ENCODE measurements around the gene OCIAD1. TPM values are rescaled to one million over a fixed set of nuclear protein-coding genes. Genes with fewer than 3 reads are reported as not detected.
"Not testable (repeated sequence)": the region's sequence is repeated elsewhere in the genome, so short reads cannot be mapped to it uniquely, and the experiment has no call there.

Gene OCIAD1
- total and polyA plus RNA-seq, 8 donors = 50.9 to 113 (median 59.2) TPM

DNA sequence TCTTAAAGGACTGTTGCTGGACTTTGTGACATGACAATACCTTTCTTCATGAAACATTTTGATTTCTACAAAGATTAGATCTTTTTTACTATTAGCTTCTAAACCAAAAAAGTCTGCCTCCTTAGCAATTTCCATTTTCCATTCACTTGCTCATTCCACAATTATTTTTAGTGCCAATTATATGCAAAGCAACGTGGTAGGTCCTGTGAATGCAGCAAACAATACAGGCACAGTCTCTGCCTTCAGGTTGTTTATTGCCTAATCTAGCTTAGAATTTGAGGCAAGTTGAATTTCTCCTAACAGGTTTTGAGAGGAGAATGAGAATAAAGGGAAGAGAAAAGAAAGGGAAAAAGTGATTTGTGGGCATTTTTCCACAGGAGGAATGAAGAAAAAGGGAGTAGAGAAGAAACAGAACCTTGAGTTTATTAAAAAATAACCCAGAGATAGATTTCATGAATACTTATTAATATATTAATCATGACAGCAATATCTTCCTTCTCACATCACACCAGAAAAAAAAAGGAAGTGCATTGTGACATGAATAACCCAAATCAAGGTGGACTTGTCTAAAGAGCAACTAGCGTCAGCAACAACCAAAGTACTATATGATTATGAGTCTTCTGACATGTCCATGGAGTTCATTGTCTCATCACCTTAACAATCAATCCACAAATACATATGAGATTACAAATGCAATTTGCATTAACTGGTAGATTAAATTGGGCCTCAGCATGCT, 34.5 kb upstream of the OCIAD1 start:
- Histone ChIP-seq H3K27ac (no peak overlapping the region), H3K9me3 (no peaks in the 10 kb centered on the region), H3K27me3 (no peaks in the 10 kb centered on the region), H3K4me1 (no peaks in the 10 kb centered on the region), H3K4me3 (no peak overlapping the region), H3K36me3 (no peaks in the 10 kb centered on the region)
- TF ChIP-seq CTCF (IDR thresholded peaks at IDR 0.05) = no peak
- no peak for ATAC-seq
- FAIRE-seq = no peak
- intact Hi-C loops (cut with DNase I) = no loop called here
- WGBS, 2 donors = 77 to 82% methylated on average over 2 of the region's 2 CpGs
- no peak for DNase-seq

DNA sequence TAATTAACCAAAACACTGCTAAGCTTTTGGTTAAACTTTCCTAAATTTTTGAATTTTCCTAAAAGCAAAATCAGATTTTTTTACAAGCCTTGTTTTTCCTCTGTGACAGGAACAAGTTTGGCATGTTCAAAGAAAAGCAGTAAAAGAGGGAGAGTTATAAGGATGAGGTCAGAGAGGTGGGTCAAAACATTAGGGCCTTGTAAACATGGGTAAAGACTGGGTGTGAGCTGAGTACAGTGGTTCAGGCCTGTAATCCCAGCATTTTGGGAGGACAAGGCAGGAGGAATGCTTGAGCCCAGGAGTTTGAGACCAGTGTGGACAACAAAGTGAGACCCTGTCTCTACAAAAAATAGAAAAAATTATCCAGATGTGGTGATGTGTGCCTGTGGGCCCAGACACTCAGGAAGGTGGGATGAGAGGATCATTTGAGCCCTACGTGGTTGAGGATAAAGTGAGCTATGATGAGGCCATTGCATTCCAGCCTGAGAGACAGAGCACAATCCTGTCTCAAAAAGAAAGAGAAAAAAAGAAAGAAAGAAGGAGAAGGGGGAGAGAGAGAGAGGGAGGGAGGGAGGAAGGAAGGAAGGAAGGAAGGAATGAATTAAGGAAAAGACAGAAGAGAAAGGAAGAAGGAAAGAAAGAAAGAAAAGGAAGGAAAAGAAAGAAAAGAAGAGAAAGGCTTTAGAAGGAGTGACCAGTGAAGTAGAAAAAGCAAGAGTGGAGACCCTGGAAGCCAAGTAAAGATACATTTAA, 33.8 kb upstream of the OCIAD1 start:
- no peaks in the 10 kb centered on the region for H3K4me1 ChIP-seq
- intact Hi-C loops (cut with DNase I) = no loop called here
- no peak for TF ChIP-seq CTCF (IDR thresholded peaks at IDR 0.05)
- H3K36me3 ChIP-seq = no peaks in the 10 kb centered on the region
- DNase-seq (no peak), ATAC-seq (no peak), FAIRE-seq (no peak)
- no peak overlapping the region for H3K27ac ChIP-seq
- H3K27me3 ChIP-seq = no peaks in the 10 kb centered on the region
- WGBS, 2 donors = 71 to 74% methylated on average over 1 of the region's 1 CpG
- no peaks in the 10 kb centered on the region for H3K9me3 ChIP-seq
- no peak overlapping the region for H3K4me3 ChIP-seq

- Histone ChIP-seq H3K9me3 (no peaks in the 10 kb centered on the region), H3K27me3 (no peaks in the 10 kb centered on the region), H3K36me3 (no peaks in the 10 kb centered on the region), H3K27ac (no peak overlapping the region), H3K4me3 (no peak overlapping the region), H3K4me1 (no peaks in the 10 kb centered on the region)
- ATAC-seq (no peak), FAIRE-seq (no peak), DNase-seq (no peak)
- no peak for TF ChIP-seq CTCF (IDR thresholded peaks at IDR 0.05)
- intact Hi-C loops (cut with DNase I) = no loop called here
- 67 to 71% methylated on average over 2 of the region's 2 CpGs for WGBS, 2 donors
Observed at GRCh38 chr4:48798117-48798516, 32.8 kb upstream of the OCIAD1 start.

- FAIRE-seq (no peak), ATAC-seq (no peak)
Observed at GRCh38 chr4:48799157-48799556, 31.7 kb upstream of the OCIAD1 start.

GRCh38 chr4:48800155-48800554, 30.7 kb upstream of the OCIAD1 start:
- DNase-seq; H3K36me3 ChIP-seq; H3K27me3 ChIP-seq; H3K27ac ChIP-seq; FAIRE-seq; H3K9me3 ChIP-seq; ATAC-seq; H3K4me3 ChIP-seq; H3K4me1 ChIP-seq; intact Hi-C loops (cut with DNase I): not testable (repeated sequence)
- WGBS, 2 donors = 73 to 78% methylated on average over 2 of the region's 2 CpGs

More at GRCh38 chr4:48799157-48799556, 31.7 kb upstream of the OCIAD1 start:
- 65% methylated on average over 2 of the region's 2 CpGs for WGBS, 2 donors
- no peak for DNase-seq
- Histone ChIP-seq H3K27me3 (no peaks in the 10 kb centered on the region), H3K36me3 (no peaks in the 10 kb centered on the region), H3K4me1 (no peaks in the 10 kb centered on the region), H3K4me3 (no peak overlapping the region), H3K27ac (no peak overlapping the region), H3K9me3 (no peaks in the 10 kb centered on the region)
- intact Hi-C loops (cut with DNase I) = no loop called here
- no peak for TF ChIP-seq CTCF (IDR thresholded peaks at IDR 0.05)
